OCI-LY3 (cell line): Measurements from ENCODE around the gene PTPRR.

Experiments
- EZH2phosphoT487 ChIP-seq: fragments of 200-600 bp; shearing (Covaris generic); IDR thresholded peaks from 2 replicates; pipeline ENCODE4 v1.6.1; 2018; ENCODE audit warnings: antibody characterized with exemption, mixed run types, low read depth
- TF ChIP-seq, protein P1 (sequence below): fragments of 200-600, 300-600 bp; sonication (generic); IDR thresholded peaks from 2 replicates; pipeline ENCODE4 v1.5.1; 2014; ENCODE audit warnings: antibody characterized with exemption, low read length, low read depth

DNA sequence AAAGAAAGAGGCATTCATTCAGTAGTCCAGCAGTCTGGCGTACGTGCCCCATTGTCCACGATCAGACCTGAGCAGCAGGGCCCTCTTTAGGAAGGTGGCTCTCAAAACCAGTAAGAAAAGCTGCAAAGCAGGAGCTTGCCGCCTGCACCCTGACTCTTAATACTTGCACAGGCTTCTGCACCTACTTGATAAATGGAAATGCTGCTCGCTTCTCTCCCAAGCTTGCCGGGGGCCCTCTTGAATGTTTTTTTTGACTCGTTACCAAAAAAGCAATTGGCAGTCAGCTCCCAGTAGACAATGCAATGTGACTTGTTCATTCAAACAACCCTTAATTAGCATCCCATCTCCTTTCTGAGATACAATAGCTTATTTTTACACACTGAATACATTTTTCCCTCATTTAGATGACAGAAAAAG lies 256.1 kb downstream of the PTPRR start:
- TF ChIP-seq EZH2phosphoT487: no peak
- TF ChIP-seq, protein P1, sequence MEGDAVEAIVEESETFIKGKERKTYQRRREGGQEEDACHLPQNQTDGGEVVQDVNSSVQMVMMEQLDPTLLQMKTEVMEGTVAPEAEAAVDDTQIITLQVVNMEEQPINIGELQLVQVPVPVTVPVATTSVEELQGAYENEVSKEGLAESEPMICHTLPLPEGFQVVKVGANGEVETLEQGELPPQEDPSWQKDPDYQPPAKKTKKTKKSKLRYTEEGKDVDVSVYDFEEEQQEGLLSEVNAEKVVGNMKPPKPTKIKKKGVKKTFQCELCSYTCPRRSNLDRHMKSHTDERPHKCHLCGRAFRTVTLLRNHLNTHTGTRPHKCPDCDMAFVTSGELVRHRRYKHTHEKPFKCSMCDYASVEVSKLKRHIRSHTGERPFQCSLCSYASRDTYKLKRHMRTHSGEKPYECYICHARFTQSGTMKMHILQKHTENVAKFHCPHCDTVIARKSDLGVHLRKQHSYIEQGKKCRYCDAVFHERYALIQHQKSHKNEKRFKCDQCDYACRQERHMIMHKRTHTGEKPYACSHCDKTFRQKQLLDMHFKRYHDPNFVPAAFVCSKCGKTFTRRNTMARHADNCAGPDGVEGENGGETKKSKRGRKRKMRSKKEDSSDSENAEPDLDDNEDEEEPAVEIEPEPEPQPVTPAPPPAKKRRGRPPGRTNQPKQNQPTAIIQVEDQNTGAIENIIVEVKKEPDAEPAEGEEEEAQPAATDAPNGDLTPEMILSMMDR: no peak
